Activated CD8-positive, alpha-beta memory T cell treated with anti-CD3 and anti-CD28 coated beads, Interleukin-2, amount 10 ng/mL, durations not matched to agents 7 days and 5 days (primary cell): ENCODE measurements around the gene TUBGCP6. TPM values are rescaled to one million over a fixed set of nuclear protein-coding genes. Genes with fewer than 3 reads are reported as not detected.

ENCODE experiments used
- ATAC-seq: fragments of 150-1000 bp; cut with Tn5 transposase; one replicate; pipeline ENCODE4 v1.10.0; 2021; ENCODE audit warnings: moderate library complexity
- CTCF ChIA-PET: fragments of 350-600 bp; sonication (Branson Sonifier 250); formaldehyde crosslinking; loops from one replicate; lab custom pipeline; 2021; ENCODE audit warnings: antibody characterized with exemption; lab: Charles Lee
- DNase-seq: peaks from one replicate; pipeline ENCODE4 v3.0.0-alpha.2; 2020
- H3K27ac Mint-ChIP-seq: one replicate; pipeline ENCODE4 v1.8.0; 2021; ENCODE audit warnings: mild to moderate bottlenecking, mixed read lengths
- H3K27me3 Mint-ChIP-seq: one replicate; pipeline ENCODE4 v1.8.0; 2021; ENCODE audit warnings: mixed read lengths
- H3K36me3 Mint-ChIP-seq: one replicate; pipeline ENCODE4 v1.8.0; 2021; ENCODE audit warnings: mild to moderate bottlenecking, mixed read lengths
- H3K4me1 Mint-ChIP-seq: one replicate; pipeline ENCODE4 v1.8.0; 2021; ENCODE audit warnings: mixed read lengths
- H3K4me3 Mint-ChIP-seq: one replicate; pipeline ENCODE4 v1.8.0; 2021; ENCODE audit warnings: mild to moderate bottlenecking, moderate library complexity, mixed read lengths
- H3K9me3 Mint-ChIP-seq: one replicate; pipeline ENCODE4 v1.8.0; 2022; ENCODE audit warnings: low read depth, mixed read lengths
- total RNA-seq, 2 experiments: library from RNA; stranded (reverse); gene quantifications; one replicate each; pipeline ENCODE4 v1.2.3, GENCODE V29; 2021

TUBGCP6 gene, protein sequence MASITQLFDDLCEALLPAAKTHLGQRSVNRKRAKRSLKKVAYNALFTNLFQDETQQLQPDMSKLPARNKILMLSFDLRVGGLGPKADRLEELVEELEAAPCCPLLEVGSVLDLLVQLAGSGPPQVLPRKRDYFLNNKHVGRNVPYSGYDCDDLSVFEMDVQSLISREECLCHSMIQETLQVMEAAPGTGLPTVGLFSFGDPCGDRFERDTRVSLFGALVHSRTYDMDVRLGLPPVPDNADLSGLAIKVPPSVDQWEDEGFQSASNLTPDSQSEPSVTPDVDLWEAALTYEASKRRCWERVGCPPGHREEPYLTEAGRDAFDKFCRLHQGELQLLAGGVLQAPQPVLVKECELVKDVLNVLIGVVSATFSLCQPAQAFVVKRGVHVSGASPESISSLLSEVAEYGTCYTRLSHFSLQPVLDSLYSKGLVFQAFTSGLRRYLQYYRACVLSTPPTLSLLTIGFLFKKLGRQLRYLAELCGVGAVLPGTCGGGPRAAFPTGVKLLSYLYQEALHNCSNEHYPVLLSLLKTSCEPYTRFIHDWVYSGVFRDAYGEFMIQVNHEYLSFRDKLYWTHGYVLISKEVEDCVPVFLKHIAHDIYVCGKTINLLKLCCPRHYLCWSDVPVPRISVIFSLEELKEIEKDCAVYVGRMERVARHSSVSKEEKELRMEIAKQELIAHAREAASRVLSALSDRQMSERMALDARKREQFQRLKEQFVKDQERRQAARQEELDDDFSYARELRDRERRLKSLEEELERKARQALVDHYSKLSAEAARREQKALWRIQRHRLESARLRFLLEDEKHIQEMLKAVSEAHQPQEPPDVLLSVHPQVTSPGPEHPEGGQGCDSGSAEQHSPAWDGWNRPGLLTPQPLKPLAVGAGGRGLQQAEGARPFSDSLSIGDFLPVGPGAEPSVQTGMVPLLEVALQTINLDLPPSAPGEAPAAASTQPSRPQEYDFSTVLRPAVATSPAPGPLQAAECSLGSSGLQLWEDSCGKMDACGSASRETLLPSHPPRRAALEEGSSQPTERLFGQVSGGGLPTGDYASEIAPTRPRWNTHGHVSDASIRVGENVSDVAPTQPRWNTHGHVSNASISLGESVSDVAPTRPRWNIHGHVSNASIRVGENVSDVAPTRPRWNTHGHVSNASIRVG (N-terminal part only)
- total RNA-seq = 10 to 100 TPM; 60.9 to 72.0 TPM

DNA sequence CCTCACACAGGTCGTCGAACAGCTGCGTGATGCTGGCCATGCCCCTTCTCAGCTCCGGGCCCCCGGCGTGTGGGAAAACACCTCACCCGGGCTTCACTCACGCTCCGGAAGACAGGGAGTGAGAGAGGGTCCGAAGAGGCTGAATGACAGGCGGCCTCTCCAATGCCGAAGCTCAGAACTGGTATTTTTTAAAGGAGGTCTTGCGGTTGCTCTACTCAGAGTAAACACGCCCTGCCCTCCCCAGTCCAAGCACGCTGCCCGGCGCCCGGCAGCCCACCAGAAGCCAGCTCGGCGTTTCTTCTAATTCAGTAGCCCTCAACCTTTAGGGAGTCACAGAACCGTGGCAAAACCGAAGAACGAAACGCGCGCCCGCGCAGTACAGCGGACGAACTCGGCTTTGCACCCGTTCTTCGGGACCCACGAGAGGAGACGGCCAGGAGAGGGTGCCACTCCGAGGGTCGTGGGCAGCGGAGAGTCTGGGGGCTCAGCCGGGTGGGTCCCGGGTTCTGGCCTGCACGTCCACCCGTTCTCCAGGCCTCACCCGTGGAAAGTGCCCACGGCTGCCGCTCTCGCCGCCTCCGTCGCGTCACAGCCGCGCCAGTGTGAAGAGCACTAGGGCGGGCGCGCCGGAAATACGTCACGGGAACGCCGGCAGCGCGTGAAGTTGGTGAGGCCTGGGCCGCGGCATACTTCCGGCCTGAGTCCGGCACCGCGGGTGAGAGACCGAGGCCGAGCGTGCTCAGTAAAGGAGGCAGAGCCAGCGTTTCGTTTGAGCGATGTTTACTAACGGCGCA, at the start of gene TUBGCP6:
Gene TUBGCP6 (minus strand): TSS at position 604 of the 794 bp plus-strand sequence. CDS start 564 bp downstream, at position 40.
- ATAC-seq (peak; percentile 84), DNase-seq (peak; percentile 95)
- H3K4me3 Mint-ChIP-seq = peak within 1 kb of the TSS; percentile 90
- H3K27ac Mint-ChIP-seq = peak within 1 kb of the TSS; percentile 99
- CTCF ChIA-PET = interaction anchor here (0.8 to 3.8 kb wide), 16 partner anchors 8 to 330 kb away, joined by 3 to 22 read pairs (median 3); partner anchors contain the start of genes DENND6B and SCO2
- H3K27me3 Mint-ChIP-seq = no peaks in the 10 kb centered on the region
- H3K9me3 Mint-ChIP-seq = no peaks in the 10 kb centered on the region
- peaks cover 46% of the 10 kb centered on the region for H3K4me1 Mint-ChIP-seq
- peaks cover 14% of the 10 kb centered on the region for H3K36me3 Mint-ChIP-seq

GRCh38 chr22:50294319-50294656, 49.5 kb upstream of the TUBGCP6 start:
- no peaks in the 10 kb centered on the region for H3K9me3 Mint-ChIP-seq
- CTCF ChIA-PET = interaction anchor here (0.6 to 4.1 kb wide), 5 partner anchors 13 to 146 kb away, joined by 3 to 16 read pairs (median 6); partner anchors contain the start of gene PLXNB2
- H3K27me3 Mint-ChIP-seq = peaks cover 16% of the 10 kb centered on the region
- no peak overlapping the region for H3K4me3 Mint-ChIP-seq
- DNase-seq (no peak), ATAC-seq (no peak)
- no peaks in the 10 kb centered on the region for H3K36me3 Mint-ChIP-seq
- peaks cover 12% of the 10 kb centered on the region for H3K4me1 Mint-ChIP-seq
- H3K27ac Mint-ChIP-seq = no peak overlapping the region

DNA sequence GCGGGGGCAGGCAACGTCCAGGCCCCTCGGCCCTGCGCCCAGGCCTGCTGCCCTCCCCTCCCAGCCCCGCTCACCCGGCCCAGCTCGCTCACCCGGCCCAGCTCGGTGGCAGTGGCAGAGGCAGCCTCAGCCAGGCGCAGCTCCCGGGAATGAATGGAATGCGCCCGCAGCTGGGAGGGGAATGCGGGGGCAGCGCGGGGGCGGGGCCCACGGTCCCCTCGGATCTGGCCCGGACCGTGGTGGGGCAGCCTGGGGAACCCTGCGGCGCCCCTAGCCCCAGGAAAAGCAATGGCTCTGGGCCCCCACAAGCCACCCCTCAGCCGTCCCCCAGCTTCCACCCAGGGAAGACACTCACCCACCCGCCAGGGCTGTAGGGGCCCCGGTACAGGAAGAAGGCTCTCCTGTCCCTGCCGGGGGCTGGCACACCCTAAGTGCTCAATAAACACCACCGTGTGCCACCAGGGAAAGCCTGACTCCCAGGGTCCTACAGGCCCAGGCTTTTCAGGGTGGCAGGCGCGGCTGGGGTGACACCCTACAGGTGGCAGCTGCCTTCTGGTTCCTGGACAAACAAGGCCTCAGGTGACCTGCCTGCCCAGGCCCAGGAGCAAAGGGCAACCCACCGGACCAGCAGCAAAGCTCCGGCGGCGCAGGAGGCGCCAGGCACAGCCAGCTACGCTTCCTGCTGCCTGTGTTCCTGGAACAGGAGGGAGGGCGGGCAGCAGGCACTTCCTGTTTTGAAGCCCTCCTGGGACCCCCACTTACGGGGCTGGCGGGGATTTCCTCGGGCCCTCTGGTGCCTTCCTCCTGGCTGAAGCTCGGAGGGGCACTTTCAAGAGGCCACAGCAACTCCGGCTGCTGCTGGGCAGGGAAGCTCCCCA, 48.9 kb upstream of the TUBGCP6 start:
- ATAC-seq = peak; percentile 31
- no peak for DNase-seq
- CTCF ChIA-PET = interaction anchor here (1.0 to 4.1 kb wide), 7 partner anchors 13 to 75 kb away, joined by 3 to 16 read pairs (median 6); partner anchors contain the start of gene PLXNB2
- no peak overlapping the region for H3K4me3 Mint-ChIP-seq
- no peak overlapping the region for H3K27ac Mint-ChIP-seq
- H3K4me1 Mint-ChIP-seq = peaks cover 12% of the 10 kb centered on the region
- H3K27me3 Mint-ChIP-seq = peaks cover 16% of the 10 kb centered on the region
- no peaks in the 10 kb centered on the region for H3K36me3 Mint-ChIP-seq
- no peaks in the 10 kb centered on the region for H3K9me3 Mint-ChIP-seq

GRCh38 chr22:50292643-50293440, 48.0 kb upstream of the TUBGCP6 start:
- peaks cover 16% of the 10 kb centered on the region for H3K27me3 Mint-ChIP-seq
- H3K4me1 Mint-ChIP-seq = peaks cover 12% of the 10 kb centered on the region
- no peaks in the 10 kb centered on the region for H3K9me3 Mint-ChIP-seq
- no peaks in the 10 kb centered on the region for H3K36me3 Mint-ChIP-seq
- DNase-seq (no peak), ATAC-seq (peak; percentile 28)
- H3K4me3 Mint-ChIP-seq = peak overlapping the region; percentile 3
- H3K27ac Mint-ChIP-seq = no peak overlapping the region
- CTCF ChIA-PET = interaction anchor here (1.1 to 4.1 kb wide), 6 partner anchors 11 to 76 kb away, joined by 3 to 16 read pairs (median 4); no protein-coding TSS in a partner anchor

DNA sequence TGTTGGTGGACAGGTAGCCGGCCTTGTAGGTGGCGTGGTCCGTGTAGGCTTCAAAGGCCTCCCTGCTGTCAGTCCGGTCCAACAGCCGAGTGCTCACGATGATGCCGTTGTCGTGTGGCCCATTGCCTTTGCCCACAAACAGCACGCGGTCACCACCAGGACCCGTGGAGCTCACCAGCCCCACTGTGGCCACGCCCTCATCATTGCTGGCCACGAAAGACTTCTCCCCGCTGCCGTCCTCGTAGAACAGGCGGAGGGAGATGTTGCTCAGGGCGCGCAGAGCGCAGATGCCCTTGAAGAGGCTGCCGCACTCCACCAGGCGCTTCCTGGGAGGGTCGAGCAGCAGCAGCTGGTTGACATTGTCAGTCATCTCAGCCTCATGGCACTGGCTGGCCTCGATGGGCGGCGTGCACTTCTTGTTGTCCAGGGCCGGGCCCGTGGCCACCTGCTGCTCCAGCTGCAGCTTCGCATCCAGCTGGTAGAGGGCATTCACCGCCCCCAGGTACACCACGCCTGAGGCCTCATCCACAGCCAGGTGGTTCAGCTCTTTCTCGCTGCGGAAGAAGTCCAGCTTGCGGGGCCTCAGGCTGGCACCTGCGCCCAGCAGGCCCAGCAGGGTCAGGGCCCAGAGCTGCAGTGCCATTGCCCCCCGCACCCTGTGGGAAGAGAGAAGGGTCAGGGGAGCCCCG, 45.3 kb upstream of the TUBGCP6 start:
- Mint-ChIP-seq H3K4me3 (no peak overlapping the region), H3K4me1 (peaks cover 12% of the 10 kb centered on the region), H3K36me3 (no peaks in the 10 kb centered on the region), H3K27ac (no peak overlapping the region), H3K9me3 (no peaks in the 10 kb centered on the region), H3K27me3 (peaks cover 12% of the 10 kb centered on the region)
- no peak for ATAC-seq
- DNase-seq = no peak
- CTCF ChIA-PET = interaction anchor here (1.5 kb wide), 1 partner anchor 14 kb away, joined by 6 read pairs; no protein-coding TSS in a partner anchor

DNA sequence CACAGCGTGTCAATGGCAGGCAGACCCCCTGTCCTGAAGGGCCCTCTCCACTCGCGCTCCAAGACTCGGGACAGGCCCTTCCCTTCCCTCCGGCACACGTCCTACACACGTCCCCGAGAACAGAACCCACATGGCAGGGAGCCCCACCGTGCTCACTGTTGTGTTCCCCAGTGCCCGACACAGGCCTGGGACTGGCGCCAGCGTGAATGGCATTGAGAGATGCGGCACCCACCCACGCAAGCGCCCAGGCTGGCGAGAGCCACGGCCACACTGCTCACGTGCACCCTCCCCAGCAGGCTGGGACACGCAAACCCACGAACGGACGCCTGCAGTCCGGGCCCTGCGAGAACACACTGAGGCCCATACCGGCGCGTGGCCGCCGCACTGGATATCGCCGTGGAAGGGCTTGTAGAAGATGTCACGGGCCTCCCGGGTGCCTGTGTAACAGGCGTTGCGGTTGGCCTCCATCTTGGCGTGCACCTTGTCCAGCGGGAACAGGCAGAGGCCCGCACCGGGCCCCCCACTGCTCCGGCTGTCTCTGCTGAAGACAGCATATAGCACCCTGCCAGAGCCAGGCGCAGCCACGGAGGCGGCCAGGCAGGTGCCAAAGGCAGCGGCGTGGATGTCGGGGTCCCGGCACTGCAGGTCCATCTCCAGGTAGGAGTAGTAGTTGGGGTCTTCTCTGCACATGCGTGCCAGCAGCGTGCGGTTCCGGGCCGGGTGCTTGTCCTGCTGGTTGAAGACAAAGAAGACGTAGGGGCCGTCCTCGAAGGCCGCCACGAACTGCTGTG, 44.5 kb upstream of the TUBGCP6 start:
- Mint-ChIP-seq H3K4me3 (no peak overlapping the region), H3K4me1 (peaks cover 12% of the 10 kb centered on the region), H3K27ac (no peak overlapping the region), H3K9me3 (no peaks in the 10 kb centered on the region), H3K36me3 (no peaks in the 10 kb centered on the region), H3K27me3 (peaks cover 12% of the 10 kb centered on the region)
- CTCF ChIA-PET = no interaction called here
- ATAC-seq (no peak), DNase-seq (no peak)

GRCh38 chr22:50287731-50288130, 42.9 kb upstream of the TUBGCP6 start:
- Mint-ChIP-seq H3K27me3 (peaks cover 9% of the 10 kb centered on the region), H3K4me3 (no peak overlapping the region), H3K36me3 (no peaks in the 10 kb centered on the region), H3K4me1 (peaks cover 9% of the 10 kb centered on the region), H3K27ac (no peak overlapping the region), H3K9me3 (no peaks in the 10 kb centered on the region)
- ATAC-seq (no peak), DNase-seq (no peak)
- CTCF ChIA-PET = no interaction called here

GRCh38 chr22:50286701-50287318, 42.0 kb upstream of the TUBGCP6 start:
- Mint-ChIP-seq H3K4me1 (peaks cover 2% of the 10 kb centered on the region), H3K27ac (no peak overlapping the region), H3K4me3 (no peak overlapping the region), H3K27me3 (peaks cover 1% of the 10 kb centered on the region), H3K36me3 (no peaks in the 10 kb centered on the region), H3K9me3 (no peaks in the 10 kb centered on the region)
- DNase-seq (no peak), ATAC-seq (no peak)
- CTCF ChIA-PET = no interaction called here

- DNase-seq (no peak), ATAC-seq (no peak)
- Mint-ChIP-seq H3K27me3 (no peaks in the 10 kb centered on the region), H3K4me1 (no peaks in the 10 kb centered on the region), H3K36me3 (no peaks in the 10 kb centered on the region), H3K9me3 (no peaks in the 10 kb centered on the region), H3K27ac (no peak overlapping the region), H3K4me3 (no peak overlapping the region)
- CTCF ChIA-PET = no interaction called here
Measured at GRCh38 chr22:50286275-50286674, 41.5 kb upstream of the TUBGCP6 start.
